ENCODE data around the gene IGSF21.

GRCh38 chr1:18108299-18109057 lies 880 bp downstream of the IGSF21 start:
- TF ChIP-seq CTCF (conservative IDR thresholded peaks at IDR 0.05), result no peak; the same call in 1 of the 2 replicates
- TF ChIP-seq ZFX (IDR thresholded peaks at IDR 0.05), result no peak
